ENCODE data around the gene ANKH.
"Not testable (repeated sequence)": the region's sequence is repeated elsewhere in the genome, so short reads cannot be mapped to it uniquely, and the experiment has no call there.

ANKH gene

DNA sequence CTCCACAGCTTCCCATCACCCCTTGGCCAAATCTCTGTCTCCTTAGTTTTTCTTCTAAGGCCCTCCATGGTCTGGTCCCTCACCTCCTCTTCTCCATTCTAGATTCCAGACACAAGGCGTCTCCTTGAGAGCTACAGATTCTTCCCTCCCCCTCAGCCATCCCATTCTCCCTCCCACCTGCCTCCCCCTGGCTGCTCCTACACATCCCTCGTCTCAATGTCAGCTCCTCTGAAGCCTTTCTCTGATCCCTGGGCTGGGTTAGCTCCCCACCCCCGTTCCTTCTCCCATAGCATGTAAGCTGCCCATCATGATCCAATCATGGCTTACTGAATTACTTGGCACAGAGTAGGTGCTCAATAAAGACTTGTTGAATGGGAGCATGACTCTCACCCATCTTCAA is 69.0 kb downstream of the ANKH start:
- Histone ChIP-seq H3K9me3 (ENCODE audit: control insufficient read depth, low read length) (no peaks in the 10 kb centered on the region), H3K4me1 (ENCODE audit: control insufficient read depth, insufficient read depth, low read length, poor library complexity, severe bottlenecking) (peaks cover 3% of the 10 kb centered on the region), H3K36me3 (ENCODE audit: control insufficient read depth, insufficient read depth, low read length) (peaks cover 4% of the 10 kb centered on the region), H3K27me3 (replicated peaks; ENCODE audit: control insufficient read depth, insufficient read depth, low read length, poor library complexity, severe bottlenecking) (no peaks in the 10 kb centered on the region), H3K27ac (ENCODE audit: insufficient read depth, low read length, poor library complexity, severe bottlenecking) (no peak overlapping the region), H3K4me3 (ENCODE audit: insufficient read depth, low read depth, low read length, poor library complexity, severe bottlenecking) (no peak overlapping the region)
- no peak for DNase-seq

- H3K9me3 ChIP-seq (ENCODE audit: control insufficient read depth, low read length): no peaks in the 10 kb centered on the region
- H3K36me3 ChIP-seq (ENCODE audit: control insufficient read depth, insufficient read depth, low read length): peaks cover 4% of the 10 kb centered on the region
- H3K27me3 ChIP-seq (replicated peaks; ENCODE audit: control insufficient read depth, insufficient read depth, low read length, poor library complexity, severe bottlenecking): no peaks in the 10 kb centered on the region
- H3K4me1 ChIP-seq (ENCODE audit: control insufficient read depth, insufficient read depth, low read length, poor library complexity, severe bottlenecking): peaks cover 3% of the 10 kb centered on the region
- no peak overlapping the region for H3K27ac ChIP-seq (ENCODE audit: insufficient read depth, low read length, poor library complexity, severe bottlenecking)
- no peak for DNase-seq
- H3K4me3 ChIP-seq (ENCODE audit: insufficient read depth, low read depth, low read length, poor library complexity, severe bottlenecking): no peak overlapping the region
Observed at GRCh38 chr5:14801792-14802191, 69.8 kb downstream of the ANKH start.

DNA sequence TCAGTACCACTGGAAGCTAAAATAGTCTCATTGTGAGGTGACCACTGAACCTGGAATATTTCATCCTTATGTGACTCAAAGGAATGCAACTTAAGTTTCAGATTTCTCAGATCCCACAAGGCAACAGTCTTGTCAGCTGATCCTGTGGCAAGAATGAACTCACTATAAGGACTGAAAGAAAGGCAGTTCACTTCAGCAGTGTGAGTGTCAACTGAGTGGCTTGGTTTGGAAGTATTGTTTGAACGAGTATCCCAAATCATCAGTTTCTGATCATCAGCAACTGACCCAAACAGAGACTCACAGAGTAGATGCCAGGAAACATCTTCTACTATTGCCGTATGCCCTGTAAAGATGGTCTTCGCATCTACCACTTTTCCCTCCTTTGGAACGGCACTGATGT is 74.2 kb downstream of the ANKH start:
- H3K9me3 ChIP-seq (ENCODE audit: control insufficient read depth, low read length); H3K27me3 ChIP-seq (replicated peaks; ENCODE audit: control insufficient read depth, insufficient read depth, low read length, poor library complexity, severe bottlenecking); H3K4me3 ChIP-seq (ENCODE audit: insufficient read depth, low read depth, low read length, poor library complexity, severe bottlenecking); H3K36me3 ChIP-seq (ENCODE audit: control insufficient read depth, insufficient read depth, low read length); H3K4me1 ChIP-seq (ENCODE audit: control insufficient read depth, insufficient read depth, low read length, poor library complexity, severe bottlenecking); DNase-seq; H3K27ac ChIP-seq (ENCODE audit: insufficient read depth, low read length, poor library complexity, severe bottlenecking): not testable (repeated sequence)

DNA sequence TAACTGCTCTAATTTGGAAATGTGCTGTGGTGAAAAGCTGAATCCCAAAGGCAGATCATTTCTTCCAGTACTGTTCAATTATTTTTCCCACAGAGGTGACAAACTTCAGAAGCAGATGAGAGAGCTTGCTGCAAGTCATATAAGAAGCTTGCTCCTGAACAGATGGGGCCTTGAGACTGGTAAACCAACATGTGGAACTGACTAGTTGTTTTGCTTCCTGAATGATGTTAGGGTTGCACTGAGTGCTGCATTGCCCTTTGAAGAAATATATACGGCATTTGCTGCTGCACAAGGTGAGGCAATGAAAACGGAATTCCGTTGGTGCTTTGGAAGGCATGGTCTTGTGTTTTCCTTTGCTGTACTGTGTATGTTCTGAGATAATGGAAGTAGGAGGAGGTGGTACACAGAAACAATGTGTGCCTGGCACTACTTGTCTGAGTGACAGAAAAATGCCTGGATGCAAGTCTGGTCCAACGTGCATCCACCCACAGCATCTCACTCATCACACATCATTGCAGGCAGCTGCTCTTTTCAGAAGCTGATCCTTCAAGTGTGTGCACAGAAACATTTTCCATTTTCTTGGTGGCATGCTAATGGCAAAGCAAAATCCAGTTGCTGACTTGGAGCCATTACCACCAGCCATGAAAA is 76.9 kb downstream of the ANKH start:
- peaks cover 10% of the 10 kb centered on the region for H3K4me1 ChIP-seq (ENCODE audit: control insufficient read depth, insufficient read depth, low read length, poor library complexity, severe bottlenecking)
- no peak overlapping the region for H3K27ac ChIP-seq (ENCODE audit: insufficient read depth, low read length, poor library complexity, severe bottlenecking)
- no peak overlapping the region for H3K4me3 ChIP-seq (ENCODE audit: insufficient read depth, low read depth, low read length, poor library complexity, severe bottlenecking)
- H3K36me3 ChIP-seq (ENCODE audit: control insufficient read depth, insufficient read depth, low read length): no peaks in the 10 kb centered on the region
- no peaks in the 10 kb centered on the region for H3K9me3 ChIP-seq (ENCODE audit: control insufficient read depth, low read length)
- no peaks in the 10 kb centered on the region for H3K27me3 ChIP-seq (replicated peaks; ENCODE audit: control insufficient read depth, insufficient read depth, low read length, poor library complexity, severe bottlenecking)
- no peak for DNase-seq

GRCh38 chr5:14793851-14794250 is 77.7 kb downstream of the ANKH start:
- H3K4me3 ChIP-seq (ENCODE audit: insufficient read depth, low read depth, low read length, poor library complexity, severe bottlenecking): no peak overlapping the region
- no peak overlapping the region for H3K27ac ChIP-seq (ENCODE audit: insufficient read depth, low read length, poor library complexity, severe bottlenecking)
- peaks cover 10% of the 10 kb centered on the region for H3K4me1 ChIP-seq (ENCODE audit: control insufficient read depth, insufficient read depth, low read length, poor library complexity, severe bottlenecking)
- H3K27me3 ChIP-seq (replicated peaks; ENCODE audit: control insufficient read depth, insufficient read depth, low read length, poor library complexity, severe bottlenecking): no peaks in the 10 kb centered on the region
- H3K36me3 ChIP-seq (ENCODE audit: control insufficient read depth, insufficient read depth, low read length): no peaks in the 10 kb centered on the region
- H3K9me3 ChIP-seq (ENCODE audit: control insufficient read depth, low read length): no peaks in the 10 kb centered on the region
- DNase-seq: no peak

DNA sequence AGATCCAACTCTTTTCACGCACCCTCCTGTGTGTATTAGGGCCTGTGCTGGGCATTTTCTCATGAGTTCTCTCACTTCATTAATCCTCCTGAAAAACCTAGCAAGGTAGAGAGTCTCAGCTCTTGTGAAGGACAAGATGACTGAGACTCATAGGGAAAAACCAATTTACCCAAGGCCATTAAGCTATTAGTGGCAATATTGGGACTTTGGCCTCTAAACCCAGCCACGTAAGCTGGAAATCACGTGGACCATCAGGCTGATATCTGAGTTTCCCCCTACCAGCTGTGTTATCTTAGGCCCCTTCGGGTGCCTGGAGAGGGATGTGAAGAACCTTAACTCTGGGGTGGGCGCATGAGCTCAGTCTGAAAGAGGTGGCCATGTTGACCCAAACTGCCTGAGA is 80.7 kb downstream of the ANKH start:
- H3K36me3 ChIP-seq (ENCODE audit: control insufficient read depth, insufficient read depth, low read length): no peaks in the 10 kb centered on the region
- no peak overlapping the region for H3K27ac ChIP-seq (ENCODE audit: insufficient read depth, low read length, poor library complexity, severe bottlenecking)
- no peak for DNase-seq
- H3K9me3 ChIP-seq (ENCODE audit: control insufficient read depth, low read length): no peaks in the 10 kb centered on the region
- no peak overlapping the region for H3K4me3 ChIP-seq (ENCODE audit: insufficient read depth, low read depth, low read length, poor library complexity, severe bottlenecking)
- peaks cover 10% of the 10 kb centered on the region for H3K4me1 ChIP-seq (ENCODE audit: control insufficient read depth, insufficient read depth, low read length, poor library complexity, severe bottlenecking)
- no peaks in the 10 kb centered on the region for H3K27me3 ChIP-seq (replicated peaks; ENCODE audit: control insufficient read depth, insufficient read depth, low read length, poor library complexity, severe bottlenecking)

DNA sequence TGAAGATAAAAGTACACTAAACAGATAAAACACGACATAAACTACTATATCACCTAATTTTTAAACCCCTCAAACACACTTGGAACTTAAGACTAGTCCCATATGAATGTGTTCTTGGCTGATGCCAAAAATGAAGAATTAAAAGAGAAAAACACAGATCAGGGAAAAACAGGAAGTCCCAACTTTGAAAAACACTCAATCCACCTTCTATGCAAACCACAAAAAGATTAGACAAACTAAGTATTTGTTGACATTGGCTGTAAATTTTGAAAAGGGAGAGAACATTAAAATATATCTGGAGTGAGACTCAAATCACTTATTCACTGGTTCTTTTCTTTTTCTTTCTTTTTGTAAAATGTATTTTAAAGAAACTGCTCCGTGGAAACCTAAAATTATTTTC is 81.4 kb downstream of the ANKH start:
- H3K27me3 ChIP-seq (replicated peaks; ENCODE audit: control insufficient read depth, insufficient read depth, low read length, poor library complexity, severe bottlenecking): no peaks in the 10 kb centered on the region
- DNase-seq: no peak

DNA sequence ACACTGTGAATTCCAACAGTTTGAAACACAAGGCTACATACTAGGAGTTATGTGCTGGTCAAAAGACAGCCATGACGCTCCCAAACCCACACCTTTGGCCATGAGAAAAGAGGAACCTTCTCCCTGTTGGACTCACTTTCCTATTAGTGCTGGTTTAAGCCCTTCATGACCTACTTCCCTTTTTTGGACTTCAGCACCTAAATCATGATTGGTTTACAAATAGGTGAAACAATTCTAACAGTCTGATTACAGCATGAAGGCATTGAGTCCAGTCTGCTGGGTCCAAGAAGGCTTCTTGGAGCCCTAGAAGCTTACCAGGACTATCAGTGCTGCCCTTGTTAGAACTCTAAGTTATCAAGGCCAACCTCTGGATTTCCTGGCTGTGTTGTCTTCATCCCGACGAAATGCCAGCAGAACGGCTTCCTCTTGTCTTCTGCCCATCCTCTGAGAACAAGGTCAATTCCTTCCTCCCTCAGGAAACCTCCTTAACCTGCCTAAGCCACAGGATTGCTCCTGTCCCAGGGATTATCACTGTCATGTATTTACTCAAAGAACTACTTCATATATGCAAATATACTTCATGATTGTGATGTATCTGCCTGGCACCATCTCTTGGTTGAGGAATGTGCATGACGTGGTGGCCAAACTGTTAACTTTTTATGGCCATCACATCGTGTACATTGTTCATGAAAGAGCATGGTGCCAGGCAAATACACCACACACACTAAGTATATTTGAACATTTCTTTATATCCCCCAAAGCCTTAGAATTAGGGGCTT is 83.6 kb downstream of the ANKH start:
- H3K9me3 ChIP-seq (ENCODE audit: control insufficient read depth, low read length): no peaks in the 10 kb centered on the region
- no peak overlapping the region for H3K27ac ChIP-seq (ENCODE audit: insufficient read depth, low read length, poor library complexity, severe bottlenecking)
- H3K27me3 ChIP-seq (replicated peaks; ENCODE audit: control insufficient read depth, insufficient read depth, low read length, poor library complexity, severe bottlenecking): no peaks in the 10 kb centered on the region
- H3K4me3 ChIP-seq (ENCODE audit: insufficient read depth, low read depth, low read length, poor library complexity, severe bottlenecking): no peak overlapping the region
- no peaks in the 10 kb centered on the region for H3K36me3 ChIP-seq (ENCODE audit: control insufficient read depth, insufficient read depth, low read length)
- DNase-seq: no peak
- peaks cover 10% of the 10 kb centered on the region for H3K4me1 ChIP-seq (ENCODE audit: control insufficient read depth, insufficient read depth, low read length, poor library complexity, severe bottlenecking)

More for the DNA sequence above, 81.4 kb downstream of the ANKH start:
- no peak overlapping the region for H3K4me3 ChIP-seq (ENCODE audit: insufficient read depth, low read depth, low read length, poor library complexity, severe bottlenecking)
- H3K9me3 ChIP-seq (ENCODE audit: control insufficient read depth, low read length): no peaks in the 10 kb centered on the region
- H3K36me3 ChIP-seq (ENCODE audit: control insufficient read depth, insufficient read depth, low read length): no peaks in the 10 kb centered on the region
- no peak overlapping the region for H3K27ac ChIP-seq (ENCODE audit: insufficient read depth, low read length, poor library complexity, severe bottlenecking)
- peaks cover 10% of the 10 kb centered on the region for H3K4me1 ChIP-seq (ENCODE audit: control insufficient read depth, insufficient read depth, low read length, poor library complexity, severe bottlenecking)

- no peaks in the 10 kb centered on the region for H3K4me1 ChIP-seq (ENCODE audit: control insufficient read depth, insufficient read depth, low read length, poor library complexity, severe bottlenecking)
- no peak overlapping the region for H3K27ac ChIP-seq (ENCODE audit: insufficient read depth, low read length, poor library complexity, severe bottlenecking)
- H3K4me3 ChIP-seq (ENCODE audit: insufficient read depth, low read depth, low read length, poor library complexity, severe bottlenecking): no peak overlapping the region
- H3K36me3 ChIP-seq (ENCODE audit: control insufficient read depth, insufficient read depth, low read length): no peaks in the 10 kb centered on the region
- H3K27me3 ChIP-seq (replicated peaks; ENCODE audit: control insufficient read depth, insufficient read depth, low read length, poor library complexity, severe bottlenecking): no peaks in the 10 kb centered on the region
- no peak for DNase-seq
- H3K9me3 ChIP-seq (ENCODE audit: control insufficient read depth, low read length): no peaks in the 10 kb centered on the region
Observed at GRCh38 chr5:14783691-14784090, 87.9 kb downstream of the ANKH start.

DNA sequence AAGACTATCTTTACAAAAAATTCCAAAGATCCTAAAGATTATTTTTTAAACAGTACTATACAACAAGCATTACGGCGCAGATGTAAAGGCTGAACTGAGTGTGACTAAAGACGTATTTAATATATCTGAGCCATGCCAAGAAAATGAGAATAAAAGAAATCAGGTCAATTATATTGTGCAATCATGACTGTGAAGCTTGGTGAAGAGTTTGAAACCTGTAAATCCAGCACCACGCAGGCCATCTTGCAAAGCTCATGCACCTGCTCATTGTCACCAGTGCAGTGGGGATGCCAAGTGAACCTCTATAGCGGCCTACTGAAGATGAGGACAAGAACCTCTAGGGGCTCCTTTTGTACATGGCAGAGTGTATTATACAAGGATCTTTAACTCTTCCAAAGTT is 89.0 kb downstream of the ANKH start:
- H3K9me3 ChIP-seq (ENCODE audit: control insufficient read depth, low read length): no peaks in the 10 kb centered on the region

More for the DNA sequence above, 89.0 kb downstream of the ANKH start:
- no peak for DNase-seq
- Histone ChIP-seq H3K27me3 (replicated peaks; ENCODE audit: control insufficient read depth, insufficient read depth, low read length, poor library complexity, severe bottlenecking) (no peaks in the 10 kb centered on the region), H3K4me1 (ENCODE audit: control insufficient read depth, insufficient read depth, low read length, poor library complexity, severe bottlenecking) (no peaks in the 10 kb centered on the region), H3K4me3 (ENCODE audit: insufficient read depth, low read depth, low read length, poor library complexity, severe bottlenecking) (no peak overlapping the region), H3K27ac (ENCODE audit: insufficient read depth, low read length, poor library complexity, severe bottlenecking) (no peak overlapping the region), H3K36me3 (ENCODE audit: control insufficient read depth, insufficient read depth, low read length) (no peaks in the 10 kb centered on the region)

All from effector memory CD4-positive, alpha-beta T cell (primary cell).